GM21390 (cell line): ENCODE results near the gene USP11.

Experiments
- ATAC-seq: cut with Tn5 transposase; IDR thresholded peaks from one replicate; pipeline ENCODE4 v1.9.1; 2021; ENCODE audit not compliant: unreplicated experiment

Gene USP11

DNA sequence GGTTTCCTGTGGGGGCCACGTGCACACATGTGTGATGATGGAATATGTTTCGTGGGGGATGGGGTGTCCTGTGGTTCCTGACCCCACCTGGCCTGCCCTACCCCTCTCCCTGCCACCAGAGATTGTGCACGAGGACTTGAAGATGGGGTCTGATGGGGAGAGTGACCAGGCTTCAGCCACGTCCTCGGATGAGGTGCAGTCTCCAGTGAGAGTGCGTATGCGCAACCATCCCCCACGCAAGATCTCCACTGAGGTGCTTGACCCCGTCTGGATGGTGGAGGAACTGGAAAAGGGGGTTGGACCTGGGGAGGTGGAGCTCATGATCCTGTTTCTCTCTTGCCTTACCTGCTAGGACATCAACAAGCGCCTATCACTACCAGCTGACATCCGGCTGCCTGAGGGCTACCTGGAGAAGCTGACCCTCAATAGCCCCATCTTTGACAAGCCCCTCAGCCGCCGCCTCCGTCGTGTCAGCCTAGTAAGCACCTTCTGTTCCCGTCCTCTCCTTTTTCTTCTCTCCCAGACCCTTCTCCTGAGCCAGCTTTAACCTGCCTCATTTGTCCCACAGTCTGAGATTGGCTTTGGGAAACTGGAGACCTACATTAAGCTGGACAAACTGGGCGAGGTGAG lies 8.4 kb upstream of the USP11 start:
- ATAC-seq, result no peak

DNA sequence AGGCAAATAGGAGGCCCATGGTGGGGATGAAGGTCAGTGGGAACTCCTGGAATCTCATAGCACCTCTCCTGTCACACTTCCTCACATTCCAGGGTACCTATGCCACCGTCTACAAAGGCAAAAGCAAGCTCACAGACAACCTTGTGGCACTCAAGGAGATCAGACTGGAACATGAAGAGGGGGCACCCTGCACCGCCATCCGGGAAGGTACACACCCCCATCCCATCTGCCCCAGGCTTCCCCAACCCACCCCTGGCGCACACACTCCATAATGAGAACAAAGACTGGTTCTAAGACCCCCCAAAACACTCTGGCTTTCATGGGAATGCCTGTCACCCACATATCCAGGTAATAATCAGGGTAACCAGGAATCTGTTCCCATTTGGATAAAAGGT lies 7.9 kb upstream of the USP11 start:
- ATAC-seq, result no peak

GRCh38 chrX:47226071-47226470 lies 6.7 kb upstream of the USP11 start:
- no peak for ATAC-seq

DNA sequence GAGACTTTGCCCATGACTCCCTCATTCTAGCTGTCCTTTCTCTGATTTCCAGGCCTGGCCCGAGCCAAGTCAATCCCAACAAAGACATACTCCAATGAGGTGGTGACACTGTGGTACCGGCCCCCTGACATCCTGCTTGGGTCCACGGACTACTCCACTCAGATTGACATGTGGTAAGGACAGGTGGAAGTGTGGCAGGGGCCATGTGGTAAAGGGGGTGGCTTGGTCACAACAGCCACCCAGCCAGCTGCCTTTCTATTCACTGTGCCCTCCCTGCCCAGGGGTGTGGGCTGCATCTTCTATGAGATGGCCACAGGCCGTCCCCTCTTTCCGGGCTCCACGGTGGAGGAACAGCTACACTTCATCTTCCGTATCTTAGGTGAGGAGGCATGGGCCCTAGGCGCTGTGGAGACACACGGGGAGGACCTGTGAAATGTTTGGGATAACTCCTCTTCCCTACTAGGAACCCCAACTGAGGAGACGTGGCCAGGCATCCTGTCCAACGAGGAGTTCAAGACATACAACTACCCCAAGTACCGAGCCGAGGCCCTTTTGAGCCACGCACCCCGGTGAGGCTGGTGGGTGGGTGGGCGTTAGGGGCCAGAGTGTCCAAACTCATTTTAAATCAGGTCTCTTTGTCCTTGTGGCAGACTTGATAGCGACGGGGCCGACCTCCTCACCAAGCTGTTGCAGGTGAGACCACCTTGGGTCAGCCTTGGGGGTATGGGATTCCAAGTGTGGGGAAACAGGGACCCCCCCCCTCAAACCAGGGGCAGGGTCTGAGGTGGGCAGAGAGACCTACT lies 6.1 kb upstream of the USP11 start:
- no peak for ATAC-seq

DNA sequence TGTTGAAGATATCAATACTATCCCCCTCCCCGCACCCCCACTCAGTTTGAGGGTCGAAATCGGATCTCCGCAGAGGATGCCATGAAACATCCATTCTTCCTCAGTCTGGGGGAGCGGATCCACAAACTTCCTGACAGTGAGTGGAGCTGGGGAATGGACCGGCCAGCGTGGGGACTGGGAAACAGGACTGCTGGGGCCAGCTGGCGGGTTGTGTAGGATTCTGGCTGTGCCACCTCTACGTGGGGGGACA lies 5.5 kb upstream of the USP11 start:
- ATAC-seq, result no peak

DNA sequence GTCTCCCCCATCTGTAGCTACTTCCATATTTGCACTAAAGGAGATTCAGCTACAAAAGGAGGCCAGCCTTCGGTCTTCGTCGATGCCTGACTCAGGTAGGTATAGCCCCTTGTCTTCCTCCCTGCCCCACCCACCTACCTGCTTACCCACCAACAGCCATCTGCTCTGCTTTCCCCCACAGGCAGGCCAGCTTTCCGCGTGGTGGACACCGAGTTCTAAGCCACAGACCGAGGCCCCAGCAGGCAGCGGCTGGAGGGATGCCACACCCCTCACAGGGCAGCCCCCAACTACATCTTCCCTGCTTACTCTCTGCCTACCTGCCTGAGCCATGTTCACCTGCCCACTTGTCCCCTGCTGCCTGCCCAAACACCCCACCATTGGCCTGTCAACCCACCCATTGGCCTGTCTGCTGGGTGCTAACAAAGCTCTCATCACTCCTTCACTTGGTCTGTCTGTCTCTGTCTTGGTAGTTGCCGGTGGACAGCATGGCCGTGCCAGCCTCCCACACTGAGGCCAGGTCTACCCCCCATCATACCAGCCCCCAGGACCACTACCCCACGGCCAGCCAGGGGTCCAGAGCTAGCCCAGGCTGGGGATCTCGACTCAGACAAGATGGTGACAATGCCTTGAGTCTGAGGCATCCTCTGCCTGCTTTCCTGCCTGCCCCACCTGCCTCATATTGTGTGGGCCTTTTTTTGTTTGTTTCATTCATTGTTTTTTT lies 4.1 kb upstream of the USP11 start:
- ATAC-seq, result no peak

DNA sequence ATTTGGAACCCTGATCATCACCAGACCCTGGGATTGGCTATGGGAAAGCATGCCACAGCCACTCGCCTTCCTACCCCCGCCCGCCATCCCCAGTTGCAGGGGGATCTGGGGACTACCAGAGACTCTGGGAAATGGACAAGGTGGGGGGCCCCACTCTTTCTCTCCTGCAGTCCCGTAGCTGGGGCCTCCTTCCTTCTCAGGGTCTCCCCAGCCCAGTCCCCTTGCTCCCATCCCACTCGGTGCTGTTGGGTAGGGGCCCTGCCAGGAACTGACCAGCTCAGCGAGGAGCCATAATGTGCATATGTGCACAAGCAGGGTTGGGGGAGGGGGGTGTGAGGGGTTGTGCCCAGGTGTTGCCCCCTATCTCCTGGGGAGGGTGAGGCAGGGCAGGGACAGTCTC lies 3.4 kb upstream of the USP11 start:
- ATAC-seq, result no peak

DNA sequence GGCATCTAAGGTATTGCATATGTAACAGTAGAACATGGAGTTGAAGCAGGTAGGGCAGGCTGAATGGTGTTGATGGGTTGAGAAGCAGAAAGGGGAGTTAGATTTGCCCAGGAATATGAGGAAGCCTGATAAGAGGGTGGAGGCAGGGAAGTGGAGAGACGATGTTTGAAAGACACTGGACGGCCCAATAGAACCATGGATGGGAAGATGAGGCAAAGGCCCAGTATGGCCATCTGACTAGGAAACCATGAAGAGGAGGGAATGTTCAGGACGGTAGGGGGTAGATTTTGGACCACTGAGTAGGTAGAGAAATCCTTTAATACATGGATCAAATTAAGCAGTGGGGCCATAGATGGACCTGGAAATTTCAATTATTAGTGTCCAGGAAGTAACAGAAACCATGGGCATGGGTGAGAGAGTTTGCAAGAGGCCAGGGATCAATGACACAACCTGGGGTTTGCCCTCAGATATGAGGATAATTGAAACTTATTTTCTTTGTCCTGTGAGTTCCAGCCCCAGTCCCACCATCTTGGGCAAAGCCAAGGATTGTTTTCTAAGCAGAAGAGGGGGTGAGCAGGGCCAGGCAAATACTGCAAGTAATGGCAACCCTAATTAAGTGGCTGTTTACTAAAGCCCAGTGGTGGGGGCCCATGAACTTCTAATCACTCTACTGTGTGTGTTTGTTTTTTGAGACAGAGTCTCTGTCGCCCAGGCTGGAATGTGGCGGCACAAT lies 2.5 kb upstream of the USP11 start:
- no peak for ATAC-seq

- ATAC-seq, result no peak
These were observed 1.6 kb upstream of the USP11 start for GRCh38 chrX:47231167-47231566.

DNA sequence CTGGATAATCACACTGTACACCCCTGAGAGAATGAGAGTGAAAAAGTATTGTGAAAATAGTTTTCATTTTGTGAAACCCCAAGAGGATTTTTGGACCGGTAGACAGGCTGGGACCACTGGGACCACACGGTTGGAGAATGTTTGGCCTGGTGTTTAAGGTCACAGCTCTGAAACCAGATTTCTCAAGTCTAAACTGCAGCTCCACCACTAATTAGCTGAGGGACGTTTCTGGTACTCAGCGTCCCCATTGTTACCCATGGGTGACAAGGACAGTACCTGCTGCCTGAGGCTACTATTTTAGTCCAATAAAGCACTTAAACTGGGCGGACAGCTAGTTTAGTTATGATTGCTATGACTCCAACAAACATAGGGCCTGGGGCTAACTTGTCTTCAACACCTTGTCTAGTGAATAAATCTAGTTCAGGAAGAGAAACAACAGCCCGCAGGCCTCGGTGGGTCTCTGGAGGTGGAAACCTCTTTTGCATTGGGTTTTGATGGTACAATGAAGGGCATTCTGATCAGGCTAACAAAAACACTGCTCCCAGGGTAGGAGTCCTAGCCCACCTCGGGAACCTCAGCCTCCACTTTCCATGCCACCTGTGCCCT lies 509 bp upstream of the USP11 start:
- ATAC-seq, result no peak

- ATAC-seq, result peak; percentile 87
These were observed 714 bp downstream of the USP11 start for GRCh38 chrX:47233333-47234113.

- no peak for ATAC-seq
These were observed 1.8 kb downstream of the USP11 start for GRCh38 chrX:47234583-47234982.

DNA sequence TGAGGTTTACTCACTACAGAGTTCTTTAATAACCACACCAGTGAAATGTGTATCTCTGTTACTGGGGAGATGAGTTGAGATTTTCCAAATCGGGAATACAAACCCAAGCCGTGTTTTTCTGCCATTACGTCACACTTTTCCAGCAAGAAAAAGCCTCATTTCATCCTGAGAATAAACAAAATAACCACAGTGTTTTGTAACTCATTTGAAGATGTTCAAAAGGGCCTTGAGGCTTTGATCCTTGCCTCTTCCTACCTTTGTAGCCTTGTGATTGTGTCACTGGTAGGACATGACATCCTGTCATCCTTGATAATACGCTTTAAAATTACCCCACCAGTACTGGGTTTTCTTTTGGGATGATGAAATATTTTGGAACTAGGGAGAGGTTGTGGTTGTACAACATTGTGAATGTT lies 2.9 kb downstream of the USP11 start:
- no peak for ATAC-seq

DNA sequence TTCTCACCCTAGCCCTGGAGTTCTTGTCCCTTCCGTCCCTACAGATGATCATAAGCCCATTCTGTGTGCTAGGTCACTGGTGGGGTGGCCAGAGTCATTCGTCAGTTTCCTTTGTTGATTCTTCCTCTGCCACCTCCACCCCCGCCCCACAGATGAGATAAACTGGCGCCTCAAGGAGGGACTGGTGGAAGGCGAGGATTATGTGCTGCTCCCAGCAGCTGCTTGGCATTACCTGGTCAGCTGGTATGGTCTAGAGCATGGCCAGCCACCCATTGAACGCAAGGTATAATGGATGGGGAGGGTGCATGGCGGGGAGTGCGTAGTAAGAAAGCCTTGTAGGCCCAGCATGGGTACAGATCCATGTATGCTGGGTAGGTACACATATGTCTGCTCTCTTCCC lies 6.4 kb downstream of the USP11 start:
- no peak for ATAC-seq

DNA sequence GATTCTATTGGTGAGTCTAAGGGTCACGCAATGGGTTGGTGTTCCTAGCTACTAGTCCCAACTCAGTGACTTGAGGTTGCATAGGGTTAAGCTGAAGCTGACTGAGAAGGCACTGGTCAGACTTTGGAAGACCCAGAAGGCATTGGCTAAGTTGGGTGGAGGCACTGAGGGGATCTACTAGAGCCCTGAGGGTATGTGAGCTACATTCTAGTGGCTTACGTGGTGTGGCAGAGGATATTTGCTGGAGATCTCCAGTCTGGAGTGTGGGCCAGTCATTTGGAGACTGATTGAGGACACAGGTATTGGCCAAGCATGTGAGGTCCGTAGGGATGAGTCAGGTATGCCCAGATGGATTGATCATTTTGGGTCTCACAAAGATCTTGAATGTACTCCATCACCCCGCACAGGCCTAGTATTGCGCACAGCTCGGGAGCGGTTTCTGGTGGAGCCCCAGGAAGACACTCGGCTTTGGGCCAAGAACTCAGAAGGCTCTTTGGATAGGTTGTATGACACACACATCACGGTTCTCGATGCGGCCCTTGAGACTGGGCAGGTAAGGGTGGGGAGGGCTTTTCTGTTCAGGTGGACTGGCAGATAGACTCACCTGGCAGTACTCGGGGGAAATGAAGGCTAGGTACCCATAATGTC lies 7.2 kb downstream of the USP11 start:
- no peak for ATAC-seq

GRCh38 chrX:47240619-47241018 lies 7.8 kb downstream of the USP11 start:
- ATAC-seq, result no peak

- no peak for ATAC-seq
These were observed 8.6 kb downstream of the USP11 start for GRCh38 chrX:47241201-47242011.

- ATAC-seq, result no peak
These were observed 9.5 kb downstream of the USP11 start for GRCh38 chrX:47242321-47242720.

DNA sequence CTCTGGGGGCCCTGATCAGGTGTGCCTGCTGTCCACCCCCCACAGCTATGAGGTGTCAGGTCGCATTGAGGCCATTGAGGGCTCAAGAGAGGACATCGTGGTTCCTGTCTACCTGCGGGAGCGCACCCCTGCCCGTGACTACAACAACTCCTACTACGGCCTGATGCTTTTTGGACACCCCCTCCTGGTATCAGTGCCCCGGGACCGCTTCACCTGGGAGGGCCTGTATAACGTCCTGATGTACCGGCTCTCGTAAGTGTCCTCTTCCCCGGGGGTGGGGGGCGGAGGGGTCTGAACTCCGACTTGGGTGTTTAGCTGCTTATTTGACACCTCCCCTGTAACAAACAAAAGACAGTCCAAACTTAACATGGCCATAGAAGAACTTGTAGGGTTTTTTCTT lies 10.5 kb downstream of the USP11 start:
- ATAC-seq, result no peak
